Glutamatergic neuron (in vitro differentiated cells): ENCODE results near the gene ZXDC. TPM values are rescaled to one million over a fixed set of nuclear protein-coding genes. Genes with fewer than 3 reads are reported as not detected.

Source experiments
- DNase-seq: peaks from one replicate; pipeline ENCODE4 v3.0.0; 2022
- H3K27ac Mint-ChIP-seq: one replicate; pipeline ENCODE4 v1.8.0; 2020; ENCODE audit warnings: mild to moderate bottlenecking, mixed read lengths, inconsistent platforms; ENCODE audit not compliant: unreplicated experiment
- H3K27me3 Mint-ChIP-seq: one replicate; pipeline ENCODE4 v1.8.0; 2020; ENCODE audit warnings: mild to moderate bottlenecking, moderate library complexity, mixed read lengths, inconsistent platforms; ENCODE audit not compliant: unreplicated experiment
- H3K36me3 Mint-ChIP-seq: one replicate; pipeline ENCODE4 v1.8.0; 2020; ENCODE audit warnings: mild to moderate bottlenecking, mixed read lengths, inconsistent platforms; ENCODE audit not compliant: unreplicated experiment
- H3K4me1 Mint-ChIP-seq: one replicate; pipeline ENCODE4 v1.8.0; 2020; ENCODE audit warnings: mild to moderate bottlenecking, low read depth, mixed read lengths, inconsistent platforms; ENCODE audit not compliant: unreplicated experiment
- H3K4me3 Mint-ChIP-seq: one replicate; pipeline ENCODE4 v1.8.0; 2020; ENCODE audit warnings: mild to moderate bottlenecking, mixed read lengths, inconsistent platforms; ENCODE audit not compliant: unreplicated experiment
- H3K9me3 Mint-ChIP-seq: one replicate; pipeline ENCODE4 v1.8.0; 2020; ENCODE audit warnings: mild to moderate bottlenecking, moderate library complexity, mixed read lengths, inconsistent platforms; ENCODE audit not compliant: unreplicated experiment
- CTCF ChIP-seq: fragments of 200-600 bp; sonication (generic); IDR thresholded peaks from one replicate; pipeline ENCODE4 v1.5.0; 2021; ENCODE audit not compliant: partially characterized antibody, unreplicated experiment
- total RNA-seq: library from RNA; stranded (reverse); fragmentation: NEBNext Ultra II Directional; extraction: Animal tissue kit (Norgen Biotek cat#: 25700); gene quantifications from one replicate; pipeline ENCODE4 v1.2.1, GENCODE V29; 2021; ENCODE audit not compliant: unreplicated experiment

The ZXDC gene
- total RNA-seq, 1 donor from 2014 or later, result 39.5 TPM

GRCh38 chr3:126442094-126442855, 33.4 kb downstream of the ZXDC start:
- no peak overlapping the region for H3K4me3 Mint-ChIP-seq
- no peaks in the 10 kb centered on the region for H3K9me3 Mint-ChIP-seq
- no peaks in the 10 kb centered on the region for H3K36me3 Mint-ChIP-seq
- H3K4me1 Mint-ChIP-seq, result peaks cover 2% of the 10 kb centered on the region
- no peak overlapping the region for H3K27ac Mint-ChIP-seq
- no peak for DNase-seq
- no peak for TF ChIP-seq CTCF
- H3K27me3 Mint-ChIP-seq, result no peaks in the 10 kb centered on the region

- Mint-ChIP-seq H3K27ac (no peak overlapping the region), H3K36me3 (no peaks in the 10 kb centered on the region), H3K4me1 (no peaks in the 10 kb centered on the region), H3K27me3 (peaks cover 1% of the 10 kb centered on the region), H3K9me3 (no peaks in the 10 kb centered on the region), H3K4me3 (no peak overlapping the region)
- no peak for DNase-seq
- TF ChIP-seq CTCF, result no peak
Observed at GRCh38 chr3:126441256-126441880, 34.3 kb downstream of the ZXDC start.

GRCh38 chr3:126440709-126440995, 35.0 kb downstream of the ZXDC start:
- Mint-ChIP-seq H3K27ac (no peak overlapping the region), H3K9me3 (no peaks in the 10 kb centered on the region), H3K4me1 (no peaks in the 10 kb centered on the region), H3K27me3 (peaks cover 2% of the 10 kb centered on the region), H3K36me3 (no peaks in the 10 kb centered on the region), H3K4me3 (no peak overlapping the region)
- no peak for TF ChIP-seq CTCF
- no peak for DNase-seq

DNA sequence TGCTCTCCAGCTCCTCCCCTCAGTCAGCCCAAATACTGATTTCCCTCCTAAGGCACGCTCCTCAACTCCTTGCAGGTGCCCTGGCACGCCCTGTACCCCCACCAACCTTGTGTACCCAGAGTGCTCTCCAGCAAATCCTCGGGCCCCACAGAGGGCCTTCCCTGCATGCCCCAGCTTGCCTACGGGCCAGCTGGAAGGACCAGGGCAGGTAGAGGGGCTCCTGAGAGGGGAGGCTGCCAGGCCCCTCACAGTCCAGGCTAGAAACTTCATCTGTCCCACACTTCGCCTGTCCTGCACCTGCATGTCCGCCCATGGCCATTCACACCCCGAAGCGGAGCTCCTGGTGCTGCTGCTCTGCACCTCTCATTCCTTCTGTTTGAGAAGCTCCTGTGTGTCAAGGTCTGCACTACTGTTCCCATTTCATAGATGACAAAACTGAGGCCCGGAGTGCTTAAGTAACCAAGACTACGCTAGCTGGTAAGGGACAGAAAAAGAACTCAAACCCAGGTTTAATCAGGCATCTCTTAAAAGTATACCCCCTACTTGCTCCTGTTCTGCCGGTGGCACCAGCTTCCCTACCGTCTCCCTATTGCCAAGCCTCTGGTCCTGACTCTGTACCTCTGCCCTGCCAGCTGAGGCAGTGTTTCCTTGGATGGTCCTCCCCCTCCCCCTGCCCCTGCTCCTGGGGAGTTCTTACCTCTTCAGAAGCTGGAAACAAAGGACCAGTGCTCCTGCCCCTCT, 35.6 kb downstream of the ZXDC start:
- H3K27ac Mint-ChIP-seq, result no peak overlapping the region
- no peak for DNase-seq
- H3K27me3 Mint-ChIP-seq, result peaks cover 3% of the 10 kb centered on the region
- no peak overlapping the region for H3K4me3 Mint-ChIP-seq
- H3K9me3 Mint-ChIP-seq, result no peaks in the 10 kb centered on the region
- no peak for TF ChIP-seq CTCF
- peaks cover under 1% of the 10 kb centered on the region for H3K4me1 Mint-ChIP-seq
- no peaks in the 10 kb centered on the region for H3K36me3 Mint-ChIP-seq
